HG03095 (cell line): ENCODE measurements around the gene TTC39C.
A peak's percentile ranks its signal among the peaks of the same experiment; 100 is the strongest.
"Not testable (repeated sequence)": the region's sequence is repeated elsewhere in the genome, so short reads cannot be mapped to it uniquely, and the experiment has no call there.

Experiments
- ATAC-seq: cut with Tn5 transposase; IDR thresholded peaks from one replicate; pipeline ENCODE4 v1.9.1; 2021; ENCODE audit warnings: moderate library complexity; ENCODE audit not compliant: unreplicated experiment

TTC39C gene

GRCh38 chr18:24051031-24051947 is 36.7 kb downstream of the TTC39C start:
- peak; percentile 41 for ATAC-seq

GRCh38 chr18:24052053-24052452 is 37.5 kb downstream of the TTC39C start:
- ATAC-seq = no peak

GRCh38 chr18:24053211-24053610 is 38.7 kb downstream of the TTC39C start:
- ATAC-seq = no peak

DNA sequence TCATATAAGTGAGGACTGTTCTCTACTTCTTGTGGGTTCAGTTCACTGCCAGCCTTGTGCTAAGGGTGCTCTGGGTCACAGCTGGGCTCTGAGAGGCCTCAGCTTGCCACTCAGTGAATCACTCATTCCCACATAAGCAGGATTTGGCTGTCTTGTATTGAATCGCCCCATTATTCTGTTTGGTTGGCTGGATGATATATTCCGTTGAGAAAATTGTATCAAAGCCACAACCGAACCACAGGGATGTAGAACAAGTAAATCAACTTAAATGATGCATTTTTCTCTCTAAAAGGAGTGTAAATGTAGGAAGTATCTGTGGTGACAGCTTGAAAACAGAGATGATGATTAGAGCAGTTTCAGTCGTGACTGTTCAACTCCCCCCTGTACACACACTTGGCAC is 39.6 kb downstream of the TTC39C start:
- no peak for ATAC-seq

DNA sequence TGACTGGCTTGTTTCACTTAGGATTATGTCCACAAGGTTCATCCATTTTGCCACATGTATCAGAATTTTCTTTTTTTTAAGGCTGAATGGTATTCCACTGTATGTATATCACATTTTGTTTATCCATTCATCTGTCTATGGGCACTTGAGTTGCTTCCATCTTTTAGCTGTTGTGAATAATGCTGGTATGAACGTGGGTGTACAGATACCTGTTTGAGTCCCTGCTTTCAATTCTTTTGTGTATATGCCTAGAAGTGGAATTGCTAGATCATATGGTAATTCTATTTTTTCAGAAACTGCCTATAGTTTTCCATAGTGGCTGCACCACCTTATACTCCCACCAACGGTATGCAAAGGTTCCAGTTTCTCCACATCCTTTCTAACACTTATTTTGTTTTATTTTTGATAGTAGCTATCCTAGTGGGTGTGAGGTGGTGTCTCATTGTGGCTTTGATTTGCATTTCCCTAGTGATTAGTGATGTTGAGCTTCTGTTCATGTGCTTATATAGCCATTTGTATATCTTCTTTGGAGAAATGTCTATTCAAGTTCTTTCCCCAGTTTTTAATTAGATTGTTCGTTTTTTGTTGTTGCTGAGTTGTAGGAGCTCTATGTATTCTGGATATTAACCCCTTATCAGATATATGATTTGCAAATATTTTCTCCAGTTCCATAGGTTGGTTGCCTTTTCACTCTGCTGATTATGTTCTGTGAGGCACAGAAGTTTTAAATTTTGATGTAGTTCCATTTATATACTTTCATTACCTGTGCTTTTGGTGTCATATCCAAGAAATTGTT is 40.7 kb downstream of the TTC39C start:
- ATAC-seq = no peak

DNA sequence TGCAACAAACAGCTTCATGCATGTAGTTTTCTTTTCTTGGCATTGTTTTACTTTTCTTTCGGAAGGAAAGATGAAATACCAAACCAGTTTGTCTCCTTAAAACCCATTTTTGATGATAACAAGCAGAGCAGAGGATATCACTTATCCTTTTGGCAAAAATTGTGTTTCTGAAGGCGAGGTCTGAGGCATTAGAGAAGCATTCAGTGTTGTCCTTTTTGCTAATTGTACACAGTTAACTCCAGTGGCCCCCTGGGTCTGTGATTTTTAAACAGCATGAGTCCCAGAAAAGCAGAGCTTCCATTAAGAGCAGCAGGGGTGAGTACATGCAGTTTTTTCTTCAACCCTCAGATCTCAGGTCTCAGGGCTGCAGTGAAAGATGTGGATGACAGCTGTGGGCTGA is 41.3 kb downstream of the TTC39C start:
- no peak for ATAC-seq

DNA sequence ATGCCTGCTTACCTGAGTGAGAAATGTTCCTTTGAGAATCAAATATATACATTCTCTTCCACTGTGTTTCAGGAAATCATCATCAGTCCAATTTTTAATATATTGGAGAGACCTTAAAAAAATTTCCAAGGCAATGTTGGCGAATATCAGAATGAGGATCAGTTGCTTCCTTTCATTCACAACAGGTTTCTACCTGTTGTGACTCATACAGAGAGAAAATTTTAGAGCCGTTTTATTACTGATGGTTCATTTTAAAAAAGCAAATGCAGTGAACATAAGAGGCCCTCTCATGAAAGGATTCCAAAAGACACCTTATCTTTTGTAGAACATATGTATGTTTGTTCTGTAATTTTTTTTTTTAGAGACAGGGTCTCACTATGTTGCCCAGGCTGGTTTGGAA is 42.0 kb downstream of the TTC39C start:
- ATAC-seq = no peak

DNA sequence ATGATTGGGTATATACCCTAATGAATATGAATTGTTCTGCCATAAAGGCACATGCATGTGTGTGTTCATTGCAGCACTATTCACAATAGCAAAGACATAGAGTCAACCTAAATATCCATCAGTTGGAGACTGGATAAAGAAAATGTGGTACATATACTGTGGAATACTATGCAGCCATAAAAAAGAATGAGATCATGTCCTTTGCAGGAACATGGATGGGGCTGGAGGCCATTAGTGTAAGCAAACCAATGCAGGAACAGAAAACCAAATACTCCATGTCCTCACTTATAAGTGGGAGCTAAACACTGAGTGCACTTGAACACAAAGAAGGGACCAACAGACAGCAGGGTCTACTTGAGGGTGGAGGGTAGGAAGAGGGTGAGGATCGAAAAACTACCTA is 43.2 kb downstream of the TTC39C start:
- ATAC-seq = no peak

DNA sequence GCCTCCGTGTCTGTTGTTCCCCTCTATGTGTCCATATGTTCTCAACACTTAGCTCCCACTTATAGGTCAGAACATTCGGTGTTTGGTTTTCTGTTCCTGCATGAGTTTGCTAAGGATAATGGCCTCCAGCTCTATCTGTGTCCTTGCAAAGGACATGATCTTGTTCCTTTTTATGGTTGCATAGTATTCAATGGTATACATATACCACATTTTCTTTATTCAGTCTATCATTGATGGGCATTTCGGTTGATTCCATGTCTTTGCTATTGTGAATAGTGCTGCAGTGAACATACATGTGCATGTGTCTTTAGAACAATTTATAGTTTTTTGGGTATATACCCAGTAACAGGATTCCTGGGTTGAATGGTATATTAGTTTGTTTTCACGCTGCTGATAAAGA is 44.8 kb downstream of the TTC39C start:
- ATAC-seq = not testable (repeated sequence)

GRCh38 chr18:24060644-24061043 is 46.1 kb downstream of the TTC39C start:
- ATAC-seq = no peak

DNA sequence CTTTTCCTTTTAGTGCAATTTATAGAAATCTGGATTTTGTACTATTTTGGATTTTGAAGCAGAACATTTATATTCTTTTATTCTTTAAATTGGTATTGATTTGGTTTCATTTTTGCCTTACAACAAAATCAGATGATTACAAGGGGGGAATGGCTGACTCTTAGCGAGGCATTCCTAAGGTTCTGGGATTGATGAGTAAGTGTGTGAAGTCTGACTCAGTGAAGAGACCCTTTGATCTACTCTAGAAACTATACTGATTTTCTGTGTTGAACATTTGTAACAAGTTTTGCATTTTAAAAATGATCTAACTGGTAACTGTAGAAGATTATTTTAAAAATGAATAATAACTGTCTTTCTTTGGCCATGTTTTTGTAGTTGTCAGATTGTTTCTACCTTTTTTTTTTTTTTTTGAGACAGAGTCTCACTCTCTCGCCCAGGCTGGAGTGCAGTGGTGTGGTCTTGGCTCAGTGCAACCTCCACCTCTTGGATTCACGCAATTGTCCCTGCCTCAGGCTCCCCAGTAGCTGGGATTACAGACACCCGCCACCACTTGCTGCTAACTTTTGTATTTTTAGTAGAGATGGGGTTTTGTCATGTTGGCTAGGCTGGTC is 48.7 kb downstream of the TTC39C start:
- ATAC-seq = no peak

DNA sequence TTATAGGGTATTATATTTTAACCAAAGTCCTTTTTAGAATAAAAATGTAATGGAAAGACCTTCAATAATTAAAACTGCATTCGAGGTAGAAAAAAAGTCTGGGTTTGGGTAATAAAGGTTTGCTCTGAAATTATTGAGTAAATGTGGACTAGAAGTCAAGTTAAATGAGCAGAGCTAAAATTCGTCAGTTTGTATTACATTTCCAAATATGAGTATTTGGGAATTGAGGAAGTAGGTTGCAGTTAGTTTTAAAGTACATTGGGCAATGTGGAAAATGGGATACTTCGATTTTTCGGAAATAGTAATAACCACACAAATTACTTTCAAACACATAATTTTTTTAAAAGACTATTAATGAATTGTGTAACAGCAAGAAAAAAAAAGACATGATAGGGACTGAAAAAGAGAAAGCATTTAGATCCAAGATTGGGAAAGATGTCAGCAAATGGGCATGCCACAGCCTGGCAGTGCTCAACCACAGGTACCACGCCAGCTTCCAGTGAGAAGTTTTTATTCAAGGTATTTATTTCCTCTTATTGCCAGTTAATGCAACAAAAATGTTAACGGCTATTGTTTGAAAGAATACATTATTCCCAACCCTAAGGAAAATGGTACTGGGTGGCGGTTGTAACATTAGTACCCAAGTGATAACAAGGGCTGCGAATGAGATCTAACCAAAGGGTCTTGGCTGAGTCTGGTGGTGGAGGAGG is 50.0 kb downstream of the TTC39C start:
- ATAC-seq = no peak

- ATAC-seq = no peak
These were observed 51.4 kb downstream of the TTC39C start for GRCh38 chr18:24065906-24066305.

DNA sequence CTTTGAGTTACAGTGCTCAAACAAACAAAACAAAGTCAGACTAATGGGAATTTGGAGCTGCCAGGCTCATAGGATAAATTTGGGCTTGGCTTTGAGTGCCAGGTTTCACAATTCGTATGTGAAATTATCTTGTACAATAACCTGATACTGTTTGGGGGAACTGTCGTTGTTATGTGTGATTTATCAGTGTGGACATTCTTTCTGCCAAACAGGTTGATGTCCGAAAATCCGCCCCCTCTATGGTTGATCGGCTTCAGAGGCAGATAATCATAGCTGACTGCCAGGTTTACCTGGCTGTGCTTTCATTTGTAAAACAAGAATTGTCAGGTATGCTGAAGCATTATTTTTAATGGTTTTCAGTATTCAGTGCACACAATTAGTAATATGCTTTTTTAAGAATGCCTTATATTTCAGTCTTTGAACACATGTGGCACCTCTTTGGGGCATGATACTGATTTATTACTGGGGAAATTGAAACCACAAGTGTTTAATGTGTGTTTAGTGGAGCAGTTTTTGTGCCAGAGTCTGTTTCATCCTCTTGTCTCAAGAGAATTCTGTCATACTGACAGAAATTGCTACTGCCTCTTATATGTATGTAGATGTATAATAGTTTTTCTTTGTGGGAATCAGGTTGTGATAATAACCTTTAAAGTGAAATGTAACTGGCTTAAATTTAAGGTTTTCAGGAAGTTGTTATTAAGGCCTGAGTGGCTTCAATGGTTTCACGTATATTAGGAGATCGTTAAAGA is 54.6 kb downstream of the TTC39C start:
- ATAC-seq = no peak

DNA sequence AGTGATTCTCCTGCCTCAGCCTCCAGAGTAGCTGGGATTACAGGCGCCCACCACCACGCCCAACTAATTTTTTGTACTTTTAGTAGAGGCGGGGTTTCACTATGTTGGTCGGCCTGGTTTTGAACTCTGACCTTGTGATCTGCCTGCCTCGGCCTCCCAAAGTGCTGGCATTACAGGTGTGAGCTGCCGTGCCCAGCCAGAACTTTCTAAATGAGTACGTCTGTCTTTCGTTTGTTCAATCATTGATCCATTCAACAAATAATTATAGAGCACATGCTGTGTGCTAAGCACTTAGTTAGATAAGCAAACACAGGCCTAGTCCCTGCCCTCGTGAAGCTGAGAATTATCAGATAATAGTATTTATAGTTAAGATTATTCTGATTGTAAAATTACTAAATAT is 56.5 kb downstream of the TTC39C start:
- ATAC-seq = no peak

GRCh38 chr18:24071779-24072178 is 57.2 kb downstream of the TTC39C start:
- ATAC-seq = no peak

DNA sequence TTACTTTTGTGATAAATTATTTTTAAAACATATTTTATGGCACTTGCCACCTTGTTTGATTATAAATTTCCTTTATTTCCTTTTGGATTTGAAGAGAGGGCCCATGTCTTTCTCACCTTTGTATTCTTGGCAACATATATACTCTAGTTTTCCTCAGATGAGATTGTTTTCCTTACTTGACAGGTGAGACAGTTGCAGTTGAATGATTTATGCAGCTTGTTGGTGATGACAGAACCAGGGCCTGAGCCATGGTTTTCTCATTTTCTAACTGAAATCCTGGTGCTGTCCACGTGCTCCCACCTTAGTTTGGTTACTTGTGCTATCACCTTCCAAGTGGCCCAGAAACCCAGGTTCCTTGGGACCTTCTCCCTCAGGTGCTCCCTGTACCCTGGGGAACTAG is 58.2 kb downstream of the TTC39C start:
- ATAC-seq = no peak

- no peak for ATAC-seq
These were observed 59.2 kb downstream of the TTC39C start for GRCh38 chr18:24073791-24074190.

GRCh38 chr18:24074757-24075156 is 60.2 kb downstream of the TTC39C start:
- ATAC-seq = not testable (repeated sequence)
